SK-N-DZ (cell line): ENCODE data around the gene KDM4B.

Experiments
- DNase-seq: peaks from one replicate; pipeline ENCODE4 v3.0.0-alpha.2; 2015; ENCODE audit warnings: low spot score

Gene KDM4B

DNA sequence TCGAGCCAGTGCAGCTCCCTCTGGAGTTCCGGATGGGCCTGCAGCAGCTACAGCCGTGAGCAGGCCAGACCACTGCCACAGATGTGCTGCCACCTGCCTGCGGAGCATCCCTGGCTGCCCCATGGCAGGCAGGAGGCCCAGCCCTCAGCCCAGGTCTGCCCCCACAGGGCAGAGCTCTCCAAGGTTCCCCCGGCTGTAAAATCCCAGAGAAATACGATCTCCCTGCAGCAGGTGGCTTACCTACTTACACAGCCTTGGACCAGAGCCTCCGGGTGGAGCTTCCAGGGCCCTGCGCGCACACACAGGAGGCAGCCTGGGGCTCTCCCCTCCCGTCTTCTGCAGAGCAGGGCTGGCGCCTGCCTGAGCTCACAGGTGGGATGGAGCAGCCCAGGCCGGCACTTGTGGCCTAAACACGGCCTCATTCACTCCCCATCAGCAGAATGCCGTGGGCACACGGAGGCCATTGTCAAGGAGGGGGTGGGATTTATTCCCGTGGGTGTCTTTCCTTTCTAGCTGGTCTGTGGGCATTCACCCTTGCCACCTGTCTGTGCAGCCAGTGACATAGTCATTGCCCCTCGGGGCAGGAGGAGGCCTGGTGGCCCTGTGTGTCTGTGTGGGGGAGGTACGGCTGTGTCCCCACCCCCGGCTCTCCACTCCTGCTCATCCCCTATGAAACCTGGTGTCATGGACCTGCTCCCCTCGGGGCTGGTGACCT, 118.0 kb downstream of the KDM4B start:
- no peak for DNase-seq

- no peak for DNase-seq
Measured at GRCh38 chr19:5089283-5089682, 120.4 kb downstream of the KDM4B start.

DNA sequence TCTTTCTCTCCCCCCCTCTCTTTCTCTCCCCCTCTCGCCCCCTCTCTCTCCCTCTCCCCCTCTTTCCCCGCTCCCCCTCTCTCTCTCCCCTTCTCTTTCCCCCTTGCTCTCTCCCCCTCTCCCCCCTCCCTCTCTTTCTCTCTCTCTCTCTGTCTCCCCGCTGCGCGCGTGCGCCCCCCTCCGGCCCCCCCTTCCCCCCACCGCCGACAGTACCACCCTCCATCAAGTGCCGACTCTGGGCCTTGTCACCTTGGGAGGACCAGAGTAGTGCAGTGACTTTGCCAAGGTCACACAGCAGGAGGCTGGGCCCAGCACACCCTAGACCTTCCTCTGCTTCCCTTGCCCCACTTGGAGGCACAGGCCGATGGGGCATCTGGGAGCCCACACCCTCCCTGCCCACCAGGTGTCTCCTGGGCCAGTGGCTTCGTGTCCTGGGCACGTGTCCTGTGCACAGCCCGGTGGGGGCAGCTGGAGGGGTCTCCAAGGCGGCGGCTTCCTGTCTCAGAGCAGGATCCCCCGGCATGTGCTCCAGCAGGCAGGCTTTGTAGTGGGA, 121.6 kb downstream of the KDM4B start:
- DNase-seq, result no peak

DNA sequence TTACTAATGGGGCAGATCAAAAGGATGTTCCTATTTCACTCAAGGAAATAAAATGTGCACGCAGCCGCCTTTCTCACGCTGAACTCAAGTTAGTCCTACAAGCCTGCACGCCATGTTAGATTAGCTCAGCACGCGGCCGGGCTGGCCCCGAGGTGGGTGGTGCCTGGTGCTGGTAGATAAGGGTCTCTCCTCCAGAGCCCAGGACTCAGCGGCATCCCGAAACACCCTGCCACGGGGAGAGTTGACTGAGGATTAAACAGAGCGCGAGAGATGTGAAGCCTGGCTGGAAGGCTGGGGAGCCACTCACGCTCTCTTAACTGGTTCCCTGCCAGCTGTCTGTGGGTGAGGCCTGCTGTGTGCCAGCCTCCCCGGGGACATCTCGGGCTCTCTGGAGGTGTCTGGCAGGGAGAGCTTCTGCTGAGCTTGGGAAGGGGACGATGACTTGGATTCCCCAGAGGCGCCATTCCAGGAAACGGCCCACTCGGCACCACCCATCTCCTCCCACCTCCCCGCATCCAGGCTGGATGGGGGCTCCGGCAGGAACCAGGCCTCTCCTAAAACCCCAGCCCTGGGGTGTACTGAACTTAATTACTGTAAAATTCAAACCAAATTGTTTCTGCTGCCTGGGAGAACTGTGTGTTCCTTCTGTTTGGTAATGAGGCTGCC, 122.2 kb downstream of the KDM4B start:
- peak; percentile 65 for DNase-seq

DNA sequence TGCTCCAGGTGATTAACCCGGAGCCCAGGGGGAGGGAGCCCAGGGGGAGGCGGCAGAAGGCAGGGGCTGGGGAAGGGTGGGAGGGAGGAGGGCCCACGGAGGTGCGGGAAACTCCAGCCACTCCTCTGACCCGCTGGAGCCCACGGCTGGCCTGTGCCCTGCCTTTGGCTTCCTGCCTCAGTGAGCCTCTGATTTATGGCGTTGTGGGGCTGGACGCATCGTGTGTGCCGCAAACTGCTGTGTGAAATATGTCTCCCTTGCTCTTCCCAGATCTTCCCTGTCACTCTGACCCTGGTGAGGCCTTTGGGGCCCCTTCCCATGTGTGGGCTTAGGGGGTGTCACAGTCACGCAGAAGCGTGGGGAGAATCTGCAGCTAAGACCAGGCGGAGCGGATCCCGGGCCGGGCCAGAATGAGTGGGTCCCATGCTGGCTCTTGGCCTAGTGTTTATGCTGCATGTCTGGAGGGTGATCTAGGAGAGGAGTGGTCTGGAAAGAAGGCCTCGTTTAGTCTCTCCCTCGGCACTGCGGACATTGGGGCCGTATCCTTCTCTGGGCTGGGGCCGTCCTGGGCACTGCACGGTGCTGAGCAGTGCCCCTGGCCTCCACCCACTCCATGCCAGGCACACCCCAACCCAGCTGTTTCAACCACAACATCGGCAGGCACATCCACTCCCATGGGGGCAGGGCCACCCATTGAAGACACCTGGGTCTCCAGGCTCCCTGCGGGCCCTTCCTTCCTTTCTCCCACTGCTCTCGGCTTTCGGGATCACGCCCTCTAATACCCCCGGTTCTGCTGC, 123.0 kb downstream of the KDM4B start:
- DNase-seq, result no peak

GRCh38 chr19:5092481-5092843, 123.5 kb downstream of the KDM4B start:
- no peak for DNase-seq

- no peak for DNase-seq
Measured at GRCh38 chr19:5093297-5093928, 124.5 kb downstream of the KDM4B start.

DNA sequence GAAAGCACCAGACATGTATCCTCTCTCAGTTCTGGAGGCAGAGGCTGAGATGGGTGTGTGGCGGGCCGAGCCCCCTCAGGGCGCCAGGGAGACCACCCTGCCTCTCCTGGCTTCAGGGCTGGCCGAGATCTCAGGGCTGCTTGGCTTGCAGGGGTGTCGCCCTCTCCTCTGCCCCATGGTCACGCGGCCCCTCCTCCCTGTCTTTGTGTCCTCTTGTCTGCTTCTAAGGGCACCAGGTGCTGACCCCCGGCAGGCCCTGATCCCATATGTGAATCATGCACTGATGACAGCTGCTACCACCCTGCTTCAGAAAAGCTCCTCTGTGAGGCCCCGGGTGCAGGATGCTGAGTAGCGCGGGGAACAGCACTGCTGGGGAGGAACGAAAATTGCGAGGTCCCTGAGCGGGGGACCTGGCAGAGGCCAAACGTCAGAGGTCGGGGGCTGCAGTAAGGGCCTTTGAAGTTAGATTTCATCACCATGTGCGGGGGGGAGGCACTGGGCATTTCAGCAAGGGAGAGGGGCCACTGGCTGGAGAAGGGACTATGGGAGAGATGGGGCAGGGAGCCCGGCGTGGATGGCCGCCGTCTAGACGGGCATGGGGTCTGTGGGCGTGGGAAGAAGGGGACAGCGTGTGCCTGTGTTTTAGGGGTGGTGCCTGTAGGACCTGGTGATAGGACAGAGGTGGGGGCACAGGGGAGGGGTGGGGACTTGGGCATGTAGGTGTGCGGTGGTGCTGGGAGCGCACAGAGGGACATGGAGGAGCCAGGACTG, 125.2 kb downstream of the KDM4B start:
- peak; percentile 50 for DNase-seq

DNA sequence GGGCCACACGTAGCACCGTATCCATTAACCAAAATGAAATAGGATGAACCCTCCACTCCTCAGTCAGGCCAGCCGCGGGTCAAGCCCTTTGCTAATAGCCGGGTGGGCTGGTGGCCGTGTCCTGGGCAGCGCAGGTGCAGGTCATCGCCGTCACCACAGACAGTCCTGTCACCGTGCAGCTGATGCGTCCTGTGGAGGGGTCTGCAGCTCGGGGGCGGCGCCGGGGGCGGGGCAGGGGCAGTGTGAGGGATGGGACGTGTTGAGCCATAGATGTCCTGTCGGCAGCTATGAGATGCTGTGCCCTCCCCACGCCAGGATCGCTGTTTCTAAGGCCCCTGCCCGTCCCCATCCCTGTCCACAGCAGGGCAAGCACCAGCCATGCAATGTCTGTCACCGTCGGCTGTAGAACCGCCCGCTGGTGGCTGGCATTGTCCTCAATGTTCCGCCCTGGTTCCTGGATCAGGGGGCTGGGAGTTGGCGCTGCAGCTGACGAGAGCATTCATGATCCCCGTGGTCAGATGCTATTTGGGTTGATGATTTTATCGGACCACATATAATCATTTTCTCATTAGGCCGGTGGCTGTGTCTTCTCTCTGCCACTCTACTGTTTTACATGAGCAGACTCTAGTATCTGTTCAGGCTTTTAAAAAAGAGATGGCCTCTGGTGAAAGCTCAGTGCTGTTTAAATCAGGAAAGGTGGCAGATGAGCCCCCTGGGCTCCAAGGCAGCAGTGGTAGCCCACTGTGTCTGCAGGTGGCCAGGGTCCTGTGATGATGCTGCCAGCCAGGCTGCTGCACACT, 126.1 kb downstream of the KDM4B start:
- DNase-seq, result peak; percentile 38

- no peak for DNase-seq
Measured at GRCh38 chr19:5095568-5095850, 126.6 kb downstream of the KDM4B start.

DNA sequence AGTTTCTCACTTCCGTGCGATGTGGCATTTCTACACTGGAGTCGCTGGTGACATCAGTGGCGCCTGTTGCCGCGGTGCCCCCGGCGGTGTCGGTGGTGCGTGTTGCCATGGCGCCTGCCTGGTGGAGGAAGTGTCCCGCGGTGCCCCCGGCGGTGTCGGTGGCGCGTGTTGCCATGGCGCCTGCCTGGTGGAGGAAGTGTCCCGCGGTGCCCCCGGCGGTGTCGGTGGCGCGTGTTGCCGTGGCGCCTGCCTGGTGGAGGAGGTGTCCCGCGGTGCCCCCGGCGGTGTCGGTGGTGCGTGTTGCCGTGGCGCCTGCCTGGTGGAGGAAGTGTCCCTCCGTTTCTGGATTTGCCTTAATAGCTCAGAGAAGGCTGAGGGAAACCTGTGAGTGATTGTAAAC, 127.6 kb downstream of the KDM4B start:
- no peak for DNase-seq

GRCh38 chr19:5097331-5097930, 128.5 kb downstream of the KDM4B start:
- DNase-seq, result no peak

DNA sequence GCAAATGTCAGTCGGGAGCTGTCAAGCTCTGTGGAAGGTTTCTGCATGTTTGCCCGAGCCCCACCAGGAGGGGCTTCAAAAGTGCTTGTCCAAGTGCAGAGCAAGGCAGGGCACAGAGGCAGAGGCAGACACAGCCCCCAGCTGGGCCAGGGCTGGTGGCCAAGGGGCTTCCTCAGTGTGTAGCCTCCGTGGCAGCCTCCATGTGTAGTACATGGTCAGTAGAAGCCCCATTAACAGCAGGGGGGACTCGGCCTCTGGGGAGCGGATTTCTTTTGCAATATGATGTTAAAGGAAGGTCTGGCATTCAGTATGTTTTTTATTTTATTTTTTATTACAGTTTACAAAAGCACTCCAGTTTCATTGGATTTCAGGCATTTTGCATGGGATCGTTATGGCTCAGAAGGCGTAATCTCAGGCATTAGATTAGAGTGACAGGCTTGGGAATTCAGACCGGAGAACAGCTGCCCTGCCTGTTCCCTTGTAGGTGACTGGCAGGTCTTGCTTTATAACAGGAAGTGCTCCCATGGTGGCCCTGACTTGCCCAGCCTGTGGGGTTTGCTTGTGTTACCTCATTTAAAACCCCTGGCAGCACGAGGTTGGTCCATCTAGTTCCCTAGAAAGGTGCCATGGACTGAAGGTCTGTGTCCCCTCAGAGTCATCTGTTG, 129.2 kb downstream of the KDM4B start:
- DNase-seq, result no peak

- no peak for DNase-seq
Measured at GRCh38 chr19:5098646-5099045, 129.7 kb downstream of the KDM4B start.

DNA sequence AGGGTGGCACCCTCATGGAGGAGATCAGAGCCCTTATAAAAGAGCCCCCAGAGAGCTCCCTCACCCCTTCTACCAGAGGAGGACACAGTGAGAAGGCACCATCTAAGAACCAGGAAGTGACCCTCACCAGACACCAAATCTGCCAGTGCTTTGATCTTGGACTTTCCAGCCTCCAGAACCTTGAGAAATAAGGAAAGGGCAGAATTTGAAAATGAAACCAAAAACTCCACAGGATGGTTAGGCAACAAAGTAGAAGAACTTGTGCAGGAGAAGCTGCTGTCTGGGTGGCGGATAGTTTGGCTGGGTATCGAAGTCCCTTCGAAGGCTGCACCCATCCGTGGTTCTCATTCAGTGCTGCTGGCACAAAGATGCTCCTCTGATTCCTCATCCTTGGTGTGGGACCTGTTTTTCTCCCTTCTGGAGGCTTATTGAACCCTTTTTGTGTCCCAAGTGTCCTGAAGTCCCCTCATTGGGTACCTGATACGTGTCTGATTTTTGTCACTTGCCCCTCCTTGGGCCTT, 130.8 kb downstream of the KDM4B start:
- no peak for DNase-seq

GRCh38 chr19:5101871-5102270, 133.0 kb downstream of the KDM4B start:
- DNase-seq, result no peak

DNA sequence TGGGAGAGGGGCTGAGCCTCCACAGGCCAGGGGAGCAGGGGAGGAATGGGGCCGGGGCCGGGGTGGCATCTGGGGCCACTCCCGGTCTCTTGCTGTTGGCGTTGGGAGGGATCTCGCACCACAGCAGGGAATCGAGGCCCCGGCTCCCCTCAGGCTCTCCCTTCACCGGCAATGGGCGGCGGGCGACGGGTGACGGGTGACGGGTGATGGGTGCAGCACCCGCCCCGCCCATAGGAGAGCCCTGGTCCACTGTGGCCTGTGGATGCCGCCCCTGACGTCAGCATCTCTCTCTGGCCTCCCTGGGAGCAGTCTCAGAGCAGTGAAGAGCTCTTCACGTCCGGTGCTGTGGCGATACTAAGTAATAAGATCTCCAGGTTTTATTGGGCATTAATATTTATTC, 133.6 kb downstream of the KDM4B start:
- DNase-seq, result no peak

- peak; percentile 76 for DNase-seq
Measured at GRCh38 chr19:5103061-5103701, 134.3 kb downstream of the KDM4B start.
